ENCODE results near the gene USP49.

DNA sequence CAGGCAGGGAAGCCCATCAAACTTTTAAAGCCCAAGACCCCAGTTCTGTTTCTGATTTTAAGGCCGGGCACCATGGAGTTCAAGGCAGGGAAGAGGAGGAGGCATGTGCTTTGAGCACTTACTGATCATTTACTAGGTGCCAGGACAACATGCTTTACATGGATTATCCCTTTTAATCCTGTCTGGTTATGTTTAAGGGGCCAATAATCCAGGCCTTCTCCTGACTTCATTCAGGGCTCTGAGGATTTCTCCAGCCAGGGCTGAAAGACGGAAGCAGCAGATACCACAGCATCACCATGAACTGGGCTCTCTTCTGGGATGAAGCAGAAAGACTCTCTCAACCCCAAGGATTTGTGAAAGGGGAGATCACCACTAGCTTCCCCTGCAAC, 42.3 kb upstream of the USP49 start:
- TF ChIP-seq EP300 (IDR thresholded peaks at IDR 0.05) (no peak), POLR2A (IDR thresholded peaks at IDR 0.05) (no peak), POLR2AphosphoS5 (IDR thresholded peaks at IDR 0.05) (no peak)
- TF ChIP-seq, protein P1, sequence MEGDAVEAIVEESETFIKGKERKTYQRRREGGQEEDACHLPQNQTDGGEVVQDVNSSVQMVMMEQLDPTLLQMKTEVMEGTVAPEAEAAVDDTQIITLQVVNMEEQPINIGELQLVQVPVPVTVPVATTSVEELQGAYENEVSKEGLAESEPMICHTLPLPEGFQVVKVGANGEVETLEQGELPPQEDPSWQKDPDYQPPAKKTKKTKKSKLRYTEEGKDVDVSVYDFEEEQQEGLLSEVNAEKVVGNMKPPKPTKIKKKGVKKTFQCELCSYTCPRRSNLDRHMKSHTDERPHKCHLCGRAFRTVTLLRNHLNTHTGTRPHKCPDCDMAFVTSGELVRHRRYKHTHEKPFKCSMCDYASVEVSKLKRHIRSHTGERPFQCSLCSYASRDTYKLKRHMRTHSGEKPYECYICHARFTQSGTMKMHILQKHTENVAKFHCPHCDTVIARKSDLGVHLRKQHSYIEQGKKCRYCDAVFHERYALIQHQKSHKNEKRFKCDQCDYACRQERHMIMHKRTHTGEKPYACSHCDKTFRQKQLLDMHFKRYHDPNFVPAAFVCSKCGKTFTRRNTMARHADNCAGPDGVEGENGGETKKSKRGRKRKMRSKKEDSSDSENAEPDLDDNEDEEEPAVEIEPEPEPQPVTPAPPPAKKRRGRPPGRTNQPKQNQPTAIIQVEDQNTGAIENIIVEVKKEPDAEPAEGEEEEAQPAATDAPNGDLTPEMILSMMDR (IDR thresholded peaks at IDR 0.05): no peak

Measured in stomach (tissue), 4 donors.